NCI-H2196 treated with DMSO at 0.1 percent for 48 hours (cell line): ENCODE results near the gene COG5.
"Not testable (repeated sequence)": the region's sequence is repeated elsewhere in the genome, so short reads cannot be mapped to it uniquely, and the experiment has no call there.

Source experiments
- DNase-seq: peaks from one replicate; lab custom pipeline; 2025; ENCODE audit not compliant: unreplicated experiment; lab: John Stamatoyannopoulos, UW

Gene COG5

DNA sequence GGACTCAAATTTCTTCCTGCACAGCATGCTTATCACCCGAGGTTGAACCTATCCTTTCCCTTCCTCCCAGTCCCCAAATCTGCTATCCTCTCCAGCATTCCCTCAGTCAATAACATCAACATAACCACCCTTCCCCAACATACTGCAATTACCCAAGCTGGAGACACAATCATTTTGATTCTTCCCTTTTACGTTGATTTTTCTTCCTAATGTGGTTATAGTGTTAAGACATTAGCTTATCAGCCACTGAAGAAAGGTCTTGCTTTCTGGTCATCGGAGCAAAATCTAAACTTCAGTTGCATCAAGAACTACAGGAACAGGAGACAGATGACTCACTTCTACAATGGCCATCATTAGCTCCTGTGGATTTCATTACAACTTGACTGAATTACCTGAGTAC, 398.4 kb downstream of the COG5 start:
- no peak for DNase-seq

DNA sequence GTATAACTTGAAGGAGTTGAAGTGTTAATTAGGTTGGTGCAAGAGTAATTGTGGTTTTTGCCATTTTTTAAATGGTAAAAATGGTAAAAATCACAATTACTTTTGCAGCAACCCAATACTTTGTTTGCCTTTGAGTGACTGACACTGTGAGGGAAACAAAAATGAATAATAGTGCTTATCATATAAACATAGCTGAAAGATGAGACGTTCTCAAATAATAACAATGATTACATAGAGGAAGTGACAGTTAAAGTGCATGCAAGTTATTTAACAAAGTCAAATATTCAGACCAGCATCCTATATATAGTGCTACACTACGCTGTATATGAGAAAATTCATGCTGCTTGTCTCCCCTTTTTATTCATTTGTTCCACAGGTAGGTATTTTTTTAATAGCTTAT, 399.6 kb downstream of the COG5 start:
- DNase-seq = no peak

DNA sequence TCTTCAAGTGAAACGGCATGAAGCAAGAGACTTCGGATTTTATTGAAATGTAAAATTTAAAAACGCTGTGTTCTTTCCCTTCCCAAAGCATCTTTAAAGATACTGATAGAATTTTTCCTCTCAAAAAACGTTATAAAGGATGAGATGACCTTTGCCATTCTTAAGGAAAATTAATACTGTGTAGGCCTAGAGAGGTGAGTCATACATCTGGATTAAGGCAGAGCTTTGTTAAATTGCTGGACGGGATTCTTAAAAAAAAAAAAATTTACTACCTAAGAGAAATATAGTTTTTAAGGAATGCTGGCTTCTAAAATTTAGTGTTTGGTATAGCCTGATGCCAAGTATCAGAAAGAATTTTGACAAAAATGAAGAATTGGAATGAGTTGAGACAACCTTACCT, 401.2 kb downstream of the COG5 start:
- no peak for DNase-seq

DNA sequence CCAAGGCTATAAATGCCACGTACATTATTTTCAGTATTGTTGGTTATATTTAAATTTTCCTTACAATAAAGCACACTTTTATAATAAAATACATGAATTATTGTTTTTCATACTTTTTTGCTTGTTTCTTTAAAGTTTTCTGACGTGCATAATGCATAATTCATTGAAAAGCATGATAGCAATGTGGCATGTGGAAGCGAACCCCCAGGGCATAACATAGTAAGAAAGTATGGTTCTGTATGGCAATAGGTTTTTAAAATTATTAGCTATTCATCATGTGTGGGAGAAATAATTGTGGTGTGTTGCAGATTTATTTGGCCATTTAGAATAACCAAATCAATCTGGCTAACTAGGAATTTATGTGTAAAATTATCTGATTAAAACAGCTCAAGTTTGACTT, 402.3 kb downstream of the COG5 start:
- DNase-seq = no peak

DNA sequence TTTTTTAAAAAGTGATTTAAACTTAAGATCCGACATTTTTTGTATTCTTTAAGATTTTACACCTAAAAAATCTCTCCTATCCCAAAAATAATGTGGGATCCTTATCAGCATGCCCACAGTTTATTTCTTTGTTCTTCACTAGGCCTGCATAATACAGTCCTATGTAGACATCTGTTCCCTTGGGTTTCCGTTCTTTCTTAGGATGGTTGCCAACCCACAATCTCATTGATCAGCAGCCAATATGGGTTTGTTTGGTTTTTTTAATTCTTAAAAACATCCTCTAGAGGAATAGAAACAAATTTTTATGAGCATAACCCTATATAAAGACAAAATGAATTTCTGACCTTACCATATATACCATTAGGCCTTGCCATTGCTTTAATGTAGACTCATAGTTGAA, 403.3 kb downstream of the COG5 start:
- no peak for DNase-seq

DNA sequence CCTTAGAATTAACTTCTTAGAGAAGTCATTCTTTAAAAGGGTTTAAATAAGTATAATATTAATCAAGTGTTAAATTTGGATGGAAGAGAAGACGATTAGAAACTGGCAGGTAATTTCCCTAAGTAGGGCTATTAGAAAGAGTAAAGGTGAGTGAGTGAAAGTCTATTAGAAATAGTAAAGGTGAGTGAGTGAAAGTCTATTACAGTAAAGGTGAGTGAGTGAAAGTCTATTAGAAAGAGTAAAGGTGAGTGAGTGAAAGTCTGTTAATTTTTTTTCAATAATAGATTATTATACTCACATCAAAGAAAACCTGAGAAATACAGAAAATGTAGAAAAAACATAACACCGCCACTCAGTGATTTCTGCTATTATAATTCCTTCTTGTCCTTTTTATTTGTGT, 405.7 kb downstream of the COG5 start:
- no peak for DNase-seq

DNA sequence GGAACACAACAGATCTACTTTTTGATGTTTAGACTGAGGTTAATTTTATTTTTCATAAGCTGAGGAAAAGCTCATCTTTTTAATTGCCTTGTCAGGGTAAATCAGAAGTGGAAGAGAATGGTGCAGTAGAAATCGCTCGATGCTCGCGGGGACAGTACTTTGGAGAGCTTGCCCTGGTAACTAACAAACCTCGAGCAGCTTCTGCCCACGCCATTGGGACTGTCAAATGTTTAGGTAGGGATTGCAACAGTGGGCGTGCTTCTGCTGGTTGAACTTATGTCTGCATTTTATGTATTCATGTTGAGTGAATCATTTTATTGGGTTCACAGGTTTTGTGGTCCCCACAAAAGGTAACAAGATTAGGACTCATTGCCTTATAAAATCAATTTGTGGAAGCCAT, 406.6 kb downstream of the COG5 start:
- DNase-seq = no peak

DNA sequence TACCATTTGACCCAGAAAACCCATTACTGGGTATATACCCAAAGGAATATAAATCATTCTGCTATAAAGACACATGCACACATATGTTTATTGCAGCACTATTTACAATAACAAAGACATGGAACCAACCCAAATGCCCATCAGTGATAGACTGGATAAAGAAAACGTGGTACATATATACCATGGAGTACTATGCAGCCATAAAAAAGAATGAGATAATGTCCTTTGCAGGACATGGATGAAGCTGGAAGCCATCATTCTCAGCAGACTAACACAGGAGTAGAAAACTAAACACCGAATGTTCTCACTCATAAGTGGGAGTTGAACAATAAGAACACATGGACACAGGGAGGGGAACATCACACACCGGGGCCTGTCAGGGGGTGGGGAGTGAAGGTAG, 408.0 kb downstream of the COG5 start:
- DNase-seq = not testable (repeated sequence)

DNA sequence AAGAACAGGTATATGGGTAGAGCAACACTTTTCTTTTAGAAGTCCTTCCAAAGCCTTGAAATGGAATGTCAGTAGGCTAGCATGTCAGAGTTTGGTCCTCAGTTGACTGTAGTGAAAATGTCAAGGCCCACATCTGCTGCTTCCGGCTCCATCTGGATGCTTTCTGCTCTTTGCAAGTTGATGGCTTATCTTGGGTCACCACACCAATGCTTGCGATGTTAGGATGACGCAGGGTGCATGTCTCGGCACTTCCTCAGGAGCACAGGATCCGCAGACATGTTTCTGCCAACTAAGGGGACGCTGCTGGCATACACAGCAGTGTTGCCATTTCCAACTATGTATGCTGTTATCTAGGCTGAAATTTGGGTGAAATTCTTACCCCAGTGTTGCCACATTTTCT, 408.9 kb downstream of the COG5 start:
- DNase-seq = no peak

DNA sequence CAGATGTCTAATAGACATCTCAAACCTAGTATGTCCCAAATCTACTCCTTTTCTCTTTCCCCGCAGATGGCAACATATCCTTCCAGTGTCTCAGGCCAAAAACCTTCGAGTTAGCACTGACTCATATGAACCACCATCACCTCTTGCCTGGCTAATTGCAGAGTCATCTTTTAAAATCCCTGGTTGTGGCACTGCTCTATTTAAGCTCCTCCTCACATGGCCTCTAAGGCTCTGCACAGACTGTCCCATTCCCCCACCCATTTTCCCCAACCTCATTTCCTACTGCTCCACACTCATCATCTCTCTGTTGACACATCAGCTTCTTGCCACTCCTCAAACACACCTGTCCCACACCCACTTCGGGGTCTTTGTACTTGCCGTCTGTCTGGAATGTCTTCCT, 411.7 kb downstream of the COG5 start:
- no peak for DNase-seq
